Kasumi-1 (cell line): ENCODE data around the gene PHLDA2.

Experiments used
- DNase-seq, 2 experiments: peaks; one replicate each; lab custom pipeline; 2025; lab: John Stamatoyannopoulos, UW

Gene PHLDA2

DNA sequence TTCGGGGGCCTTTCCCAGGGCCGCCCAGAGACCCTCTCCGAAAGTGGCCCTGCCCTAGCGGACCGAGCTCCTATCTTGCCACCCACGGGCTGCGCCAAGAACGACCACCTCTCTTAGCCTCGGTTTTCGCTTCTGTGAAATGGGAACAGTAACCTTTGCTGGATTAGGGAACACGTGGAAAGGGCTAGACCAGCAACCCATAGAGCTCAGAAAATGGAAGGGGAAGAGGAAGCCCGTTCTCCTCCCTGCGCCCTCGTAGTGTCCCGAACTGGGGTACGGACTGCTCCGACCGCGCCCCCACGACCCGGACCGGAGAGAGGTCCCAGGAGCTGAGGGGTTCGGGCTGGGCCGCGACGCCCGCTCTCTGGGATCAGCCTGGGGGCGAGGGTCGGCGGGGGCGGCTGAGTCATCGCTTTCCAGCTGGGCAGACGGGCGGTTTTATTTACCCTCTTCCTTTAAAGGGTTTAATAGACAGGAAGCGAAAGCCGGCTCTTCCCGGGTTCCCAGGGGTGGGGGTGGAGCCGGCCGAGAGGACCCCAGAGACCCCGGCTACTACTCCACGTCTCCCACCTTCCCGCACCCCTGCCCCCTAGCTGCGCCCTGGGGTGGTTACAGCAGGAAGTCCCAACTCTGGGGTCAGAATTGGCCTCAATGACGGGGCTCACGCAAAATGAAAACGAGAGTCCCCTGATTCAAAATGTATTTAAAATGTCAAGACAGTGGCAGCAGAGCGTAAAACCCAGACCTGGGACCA lies 907 bp upstream of the PHLDA2 start:
- peak; percentile 22 to 30 for DNase-seq

DNA sequence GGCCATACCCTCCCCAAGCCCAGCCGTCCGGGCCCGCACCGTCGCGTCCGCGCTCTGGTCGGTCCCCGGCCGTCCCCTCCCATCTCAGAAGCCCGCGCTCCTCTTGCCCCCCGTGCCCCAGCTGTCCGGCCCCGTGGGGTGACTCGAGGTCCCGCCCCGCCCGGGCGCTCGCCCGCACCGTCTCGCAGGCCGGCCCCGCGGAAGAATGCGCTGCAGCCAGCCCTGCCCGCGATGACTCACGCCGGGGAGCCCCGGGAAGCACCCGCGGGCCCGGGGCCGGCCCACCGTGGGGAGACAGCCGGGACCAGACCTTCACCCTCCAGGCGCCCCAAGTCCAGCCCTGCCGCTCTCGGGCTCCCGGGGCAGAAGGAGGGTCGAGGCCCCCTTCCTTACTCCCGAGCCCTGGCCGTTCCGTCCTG lies 320 bp upstream of the PHLDA2 start:
- DNase-seq = no peak

DNA sequence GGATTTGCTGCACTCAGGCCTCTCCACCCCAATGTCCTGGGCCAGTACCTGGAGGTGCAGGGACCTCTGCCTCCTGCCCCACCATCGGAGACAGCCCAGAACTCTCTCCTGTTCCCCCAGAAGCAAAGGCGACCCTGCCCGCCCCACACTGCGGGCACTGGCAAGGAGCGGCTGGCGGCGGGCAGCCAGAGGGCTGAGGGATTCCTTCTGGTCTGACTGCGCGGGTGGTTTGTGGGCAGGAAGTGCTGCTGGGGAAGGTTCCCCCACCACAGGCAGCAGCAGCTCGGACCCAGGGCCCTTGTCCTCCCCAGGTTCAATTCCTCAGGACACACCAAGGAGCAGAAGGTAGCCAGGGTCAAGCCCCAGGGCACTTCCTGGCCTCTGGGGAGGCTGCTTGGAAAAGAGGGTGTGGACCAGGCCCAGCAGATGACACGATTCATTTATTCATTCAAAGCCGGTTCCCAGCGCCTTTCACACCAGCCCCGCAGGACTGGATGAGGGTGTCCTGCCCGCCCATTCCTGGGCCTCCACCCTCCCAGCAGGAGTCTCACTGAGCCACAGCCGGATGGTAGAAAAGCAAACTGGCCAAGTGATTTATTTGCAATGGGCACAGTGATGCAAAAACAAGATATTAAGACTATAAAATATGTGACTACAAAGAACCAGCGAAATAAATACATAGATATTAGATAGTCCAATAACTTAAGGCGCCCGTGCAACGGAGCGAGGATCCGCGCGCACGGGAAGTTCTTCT lies 1.2 kb downstream of the PHLDA2 start:
- no peak for DNase-seq

DNA sequence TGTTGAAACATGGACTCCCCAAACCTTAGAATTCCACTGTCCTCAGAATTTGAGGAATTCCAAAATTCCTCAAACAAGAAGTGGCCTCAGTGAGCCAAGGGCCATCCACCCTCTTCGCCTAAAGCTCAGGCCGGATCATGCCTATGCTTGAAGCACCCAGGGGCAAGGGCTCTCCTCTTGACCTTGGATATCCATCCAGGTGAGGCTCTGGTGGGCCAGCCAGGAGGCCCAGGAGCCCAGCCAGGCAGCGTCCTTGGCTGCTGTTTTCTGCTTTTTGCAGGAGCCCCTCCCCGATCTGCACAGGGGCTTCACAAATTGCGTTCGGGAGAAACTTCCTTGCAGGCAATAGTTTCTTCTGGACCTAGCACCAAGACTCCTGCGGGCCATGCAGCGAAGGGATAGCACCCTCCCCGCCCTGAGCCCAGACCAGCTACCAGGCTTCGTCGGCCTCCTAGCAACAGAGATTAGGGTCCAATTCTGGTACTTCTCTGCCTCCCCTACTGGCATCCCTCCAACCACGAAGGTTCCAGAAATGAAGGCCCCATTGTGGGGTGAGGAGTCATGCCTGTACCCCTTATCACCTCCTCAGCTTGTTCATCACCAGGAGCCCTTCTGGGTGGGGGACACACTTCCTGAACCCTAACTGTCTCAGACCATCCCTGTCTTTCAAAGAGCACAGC lies 2.0 kb downstream of the PHLDA2 start:
- no peak for DNase-seq

DNA sequence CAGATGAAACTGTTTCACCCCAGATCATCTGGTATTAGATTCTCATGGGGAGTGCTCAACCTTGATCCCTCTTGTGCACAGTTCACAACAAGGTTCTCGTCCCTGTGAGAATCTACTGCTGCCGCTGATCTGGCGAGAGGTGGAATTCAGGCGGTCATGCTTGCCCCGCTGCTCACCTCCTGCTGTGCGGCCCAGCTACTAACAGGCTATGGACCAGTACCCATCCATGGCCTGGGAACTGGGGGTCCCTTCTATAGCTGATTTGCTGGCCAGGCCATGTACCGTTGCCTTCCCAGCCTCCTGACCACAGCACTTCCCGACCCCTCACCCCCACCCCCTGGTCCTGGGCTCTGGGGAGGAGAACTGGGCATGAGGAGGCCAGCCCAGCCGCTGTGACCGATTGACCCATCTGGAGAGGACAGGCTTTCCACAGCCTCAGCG lies 2.6 kb downstream of the PHLDA2 start:
- DNase-seq = no peak

DNA sequence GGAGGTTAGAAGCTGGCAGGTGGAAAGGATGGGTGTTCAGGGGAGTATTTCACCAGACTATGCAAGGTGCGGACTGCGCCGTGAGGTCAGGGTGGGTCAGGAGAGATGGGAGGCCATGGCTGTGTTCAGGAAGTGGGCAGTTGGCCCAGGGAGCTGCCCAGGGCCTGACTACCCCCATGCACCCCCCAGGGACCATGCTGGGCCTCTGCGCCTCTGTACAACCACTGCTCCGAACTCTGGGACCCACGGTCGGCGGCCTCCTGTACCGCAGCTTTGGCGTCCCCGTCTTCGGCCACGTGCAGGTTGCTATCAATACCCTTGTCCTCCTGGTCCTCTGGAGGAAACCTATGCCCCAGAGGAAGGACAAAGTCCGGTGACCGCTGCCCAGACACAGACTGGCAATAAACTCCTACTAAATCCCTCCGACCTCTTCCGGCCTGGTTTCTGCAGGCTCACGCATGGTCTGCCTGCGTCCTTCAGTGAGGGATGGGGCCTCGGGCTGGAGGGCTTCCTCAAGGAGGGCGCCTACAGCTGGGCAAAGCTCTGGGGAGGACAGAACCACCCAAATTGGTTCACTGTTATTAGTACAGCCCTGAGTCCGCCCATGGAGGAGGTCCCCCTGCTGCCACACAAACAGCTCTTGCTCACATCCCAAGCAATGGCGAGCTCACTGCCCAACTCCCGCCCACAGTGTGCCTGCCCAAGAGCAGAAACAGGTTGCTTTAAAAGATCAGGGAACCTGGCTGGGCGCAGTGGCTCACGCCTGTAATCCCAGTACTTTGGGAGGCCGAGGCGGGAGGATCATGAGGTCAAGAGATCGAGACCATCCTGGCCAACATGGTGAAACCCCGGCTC lies 4.2 kb downstream of the PHLDA2 start:
- no peak for DNase-seq

DNA sequence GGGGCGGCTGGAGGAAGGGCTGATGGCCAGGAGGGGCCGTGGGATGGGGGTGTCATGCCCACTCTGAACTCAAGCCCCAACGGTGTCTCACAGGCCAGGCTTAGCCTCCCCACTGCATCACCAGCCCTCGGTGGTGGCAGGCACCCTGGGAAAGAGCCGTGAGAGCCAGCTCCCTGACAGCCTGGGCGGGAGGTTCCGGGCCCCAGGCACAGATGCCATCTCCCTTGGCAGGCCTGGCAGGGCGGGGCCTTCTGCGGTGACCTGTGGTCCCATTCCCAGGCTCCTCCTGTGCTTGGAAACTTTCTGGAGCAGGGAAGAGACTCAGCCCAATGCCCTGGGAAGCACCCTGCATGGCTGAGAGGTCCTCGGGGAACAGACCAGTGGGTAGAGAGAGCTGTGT lies 4.8 kb downstream of the PHLDA2 start:
- no peak for DNase-seq

DNA sequence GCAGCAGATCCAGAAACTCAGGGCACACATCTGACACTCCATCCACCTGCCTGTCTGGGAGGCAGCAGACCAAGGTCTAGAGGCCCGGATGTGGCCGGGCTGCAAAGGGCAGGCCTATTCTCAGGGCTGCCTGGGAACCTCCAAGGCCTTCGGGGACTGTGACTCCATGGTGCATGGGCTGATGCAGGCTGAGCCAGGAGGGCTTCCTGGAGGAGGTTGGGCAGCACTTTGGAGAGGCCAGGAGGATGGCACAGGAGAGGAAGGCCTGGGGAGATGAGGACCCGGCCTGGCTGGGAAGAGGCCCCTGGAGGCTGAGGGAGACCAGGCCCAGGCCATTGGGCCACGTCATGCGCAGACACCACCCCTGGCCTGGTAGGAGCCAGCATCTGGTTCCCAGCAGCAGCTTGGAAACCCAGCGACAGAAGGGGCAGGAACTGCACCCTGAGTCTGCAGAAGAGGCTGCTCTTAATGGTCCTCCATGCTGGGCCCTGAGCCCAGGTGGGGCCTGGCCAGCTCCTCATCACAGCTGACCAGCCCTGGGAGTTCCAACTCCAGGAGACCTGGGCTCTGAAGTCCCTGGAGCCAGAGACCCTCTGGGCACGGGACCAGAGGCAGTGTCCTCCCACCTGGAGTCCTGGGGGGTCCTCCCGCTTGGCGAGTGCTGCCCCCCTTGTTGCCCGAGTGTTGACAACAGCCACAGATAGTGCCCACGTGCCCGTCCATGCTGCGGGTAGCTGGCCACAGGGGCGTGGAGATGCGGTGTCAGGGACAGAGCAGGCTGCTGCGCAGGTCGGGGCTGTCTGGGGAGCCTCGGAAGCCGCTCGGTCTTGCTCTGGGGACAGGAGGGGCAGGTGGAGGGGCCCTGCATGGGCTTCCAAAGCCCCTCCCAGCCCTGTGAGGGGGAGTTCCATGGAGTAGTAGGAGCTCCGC lies 5.5 kb downstream of the PHLDA2 start:
- DNase-seq = no peak

DNA sequence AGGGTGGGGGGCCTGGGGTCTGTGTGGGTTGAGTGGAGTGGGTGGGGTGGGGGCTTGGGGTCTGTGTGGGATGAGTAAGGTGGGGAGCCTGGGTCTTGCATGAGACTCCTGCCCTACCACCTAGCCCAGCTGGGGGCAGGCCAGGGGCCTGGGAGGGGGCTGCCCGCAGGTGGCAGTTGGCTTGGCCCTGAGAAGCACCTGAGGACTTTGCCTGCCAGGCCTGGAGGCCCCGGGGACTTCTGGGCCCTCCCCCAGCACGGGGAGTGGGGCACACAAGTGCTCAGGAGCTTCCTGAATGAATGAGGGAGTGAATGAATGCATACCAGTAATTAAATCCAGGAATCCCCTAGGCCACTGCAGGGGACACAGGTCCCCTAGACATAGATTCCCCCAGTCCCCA lies 6.6 kb downstream of the PHLDA2 start:
- DNase-seq = no peak

DNA sequence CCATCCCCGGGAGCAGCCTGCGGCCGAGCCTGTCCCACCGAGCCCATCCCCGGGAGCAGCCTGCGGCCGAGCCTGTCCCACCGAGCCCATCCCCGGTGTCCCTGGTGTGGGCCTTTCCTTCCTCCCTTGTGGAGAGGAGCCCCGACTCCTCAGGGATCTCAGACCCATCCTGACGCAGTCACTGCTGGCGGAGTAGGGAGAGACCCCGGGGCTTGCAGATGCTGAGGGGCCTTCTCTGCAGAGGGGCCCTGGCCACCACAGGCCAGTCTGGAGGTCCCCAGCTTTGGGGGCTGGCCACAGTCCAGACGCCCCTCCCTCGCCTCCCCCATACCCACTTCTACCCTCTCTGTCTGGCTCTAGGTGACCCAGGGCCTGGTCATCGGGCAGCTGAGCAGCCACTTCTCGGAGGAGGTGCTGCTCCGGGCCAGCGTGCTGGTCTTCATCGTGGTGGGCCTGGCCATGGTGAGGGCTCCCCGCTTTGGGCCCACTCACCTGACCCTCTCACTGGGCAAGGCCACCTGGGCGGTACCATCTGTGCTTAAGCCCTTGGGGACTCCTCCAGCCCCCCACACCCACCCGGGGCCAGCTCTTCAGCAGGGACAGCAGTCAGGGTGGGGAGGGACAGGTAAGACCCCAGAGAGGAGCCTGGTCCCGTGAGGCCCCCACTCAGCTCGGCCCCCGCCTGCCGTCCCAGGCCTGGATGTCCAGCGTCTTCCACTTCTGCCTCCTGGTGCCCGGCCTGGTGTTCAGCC lies 7.3 kb downstream of the PHLDA2 start:
- no peak for DNase-seq

DNA sequence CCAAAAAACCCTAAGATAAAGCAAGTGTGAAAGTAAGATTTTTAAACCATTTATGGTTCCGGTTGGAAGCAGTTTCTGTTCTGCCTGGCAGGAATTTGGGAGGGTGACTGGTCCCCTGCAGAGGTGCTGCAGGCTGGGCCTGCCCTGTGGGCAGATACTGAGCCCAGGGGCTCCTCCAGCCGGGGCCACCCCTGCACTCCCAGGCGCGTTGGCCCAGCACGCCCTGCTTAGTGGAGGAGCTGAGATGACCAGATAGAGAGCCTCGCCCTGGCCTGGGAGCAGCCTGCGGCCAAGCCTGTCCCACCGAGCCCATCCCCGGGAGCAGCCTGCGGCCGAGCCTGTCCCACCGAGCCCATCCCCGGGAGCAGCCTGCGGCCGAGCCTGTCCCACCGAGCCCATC lies 8.0 kb downstream of the PHLDA2 start:
- no peak for DNase-seq

DNA sequence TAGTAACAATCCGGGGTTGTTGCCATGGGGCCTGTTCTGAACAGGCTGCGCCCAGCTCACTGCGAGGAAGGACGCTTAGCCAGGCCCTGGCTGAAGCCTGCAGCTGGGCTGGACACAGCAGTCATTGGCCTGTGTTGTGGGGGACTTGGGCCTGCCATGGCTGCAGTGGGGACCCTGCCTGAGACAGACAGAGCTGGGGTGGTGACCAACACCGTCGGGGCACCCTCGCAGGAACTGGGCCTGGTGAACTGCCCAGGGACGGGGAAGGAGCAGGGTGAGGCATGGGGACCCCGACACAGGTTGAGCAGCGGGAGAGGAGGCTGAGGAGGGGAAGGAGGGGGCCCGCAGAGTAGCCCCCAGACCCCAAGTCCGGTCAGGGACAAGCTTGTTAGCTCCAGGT lies 8.9 kb downstream of the PHLDA2 start:
- DNase-seq = no peak

DNA sequence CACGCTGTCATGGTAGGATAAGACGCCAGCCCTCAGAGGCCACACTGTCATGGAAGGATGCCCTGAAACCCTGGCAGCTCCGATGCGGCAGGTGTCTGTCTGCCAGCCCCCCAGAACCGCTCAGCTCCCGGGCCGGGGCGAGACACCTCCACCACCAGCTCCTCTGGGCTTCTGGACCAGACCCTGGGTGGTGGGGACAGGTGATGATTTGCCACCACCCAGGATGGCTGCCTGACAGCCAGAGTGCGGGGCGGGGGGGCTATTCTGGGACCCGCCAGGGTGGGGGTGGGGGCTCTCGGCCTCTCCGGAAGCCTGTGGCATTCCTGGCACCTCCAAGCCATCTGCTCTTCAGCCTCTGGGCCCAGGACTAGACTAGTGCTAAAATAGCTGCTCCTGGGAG lies 9.4 kb downstream of the PHLDA2 start:
- no peak for DNase-seq

DNA sequence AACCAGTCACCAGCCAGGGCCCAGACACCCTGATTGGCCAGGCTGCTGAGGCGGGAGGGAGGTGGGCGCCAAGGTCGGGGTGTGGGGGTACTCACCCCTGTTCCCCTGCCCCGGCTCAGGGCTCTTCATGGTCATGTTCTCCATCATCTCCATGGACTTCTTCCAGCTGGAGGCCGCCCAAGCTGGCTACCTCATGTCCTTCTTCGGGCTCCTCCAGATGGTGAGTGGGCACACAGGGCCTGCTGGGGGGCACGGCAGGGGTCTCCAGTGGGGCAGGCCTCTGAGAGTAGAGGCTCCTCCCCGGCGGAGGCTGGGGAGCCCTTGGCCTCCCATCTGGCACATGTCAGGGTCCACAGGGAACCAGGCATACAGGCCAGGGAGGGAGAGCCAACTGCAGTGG lies 10.0 kb downstream of the PHLDA2 start:
- DNase-seq = no peak

DNA sequence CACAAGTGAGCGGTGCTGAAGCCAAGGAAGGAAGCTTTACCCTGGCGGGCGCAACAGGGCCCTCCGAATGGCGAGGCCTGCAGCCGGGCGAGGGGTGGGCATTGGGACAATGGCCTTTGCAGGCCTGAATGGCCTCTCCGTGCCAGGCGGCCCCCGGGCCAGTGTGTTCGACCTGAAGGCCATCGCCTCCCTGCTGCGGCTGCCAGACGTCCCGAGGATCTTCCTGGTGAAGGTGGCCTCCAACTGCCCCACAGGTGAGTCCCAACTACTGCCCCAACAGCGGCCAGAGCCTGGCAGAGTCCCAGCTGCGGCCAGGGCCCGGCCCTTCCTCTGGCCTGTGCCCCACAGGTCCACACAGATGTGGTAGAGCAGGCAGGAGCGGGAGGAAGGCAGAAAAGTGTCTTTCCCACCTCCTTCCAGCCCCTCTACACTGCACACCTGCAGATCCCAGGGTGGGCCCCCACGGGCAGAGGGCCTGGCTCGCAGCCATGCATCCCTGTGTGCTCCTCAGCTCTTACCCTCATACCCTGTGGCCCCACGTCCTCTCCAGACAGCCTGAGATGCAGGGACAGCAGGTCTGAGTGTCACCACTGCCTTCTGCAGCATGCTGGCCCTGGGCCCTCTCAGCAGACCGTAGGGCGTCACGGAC lies 11.3 kb downstream of the PHLDA2 start:
- DNase-seq = no peak

DNA sequence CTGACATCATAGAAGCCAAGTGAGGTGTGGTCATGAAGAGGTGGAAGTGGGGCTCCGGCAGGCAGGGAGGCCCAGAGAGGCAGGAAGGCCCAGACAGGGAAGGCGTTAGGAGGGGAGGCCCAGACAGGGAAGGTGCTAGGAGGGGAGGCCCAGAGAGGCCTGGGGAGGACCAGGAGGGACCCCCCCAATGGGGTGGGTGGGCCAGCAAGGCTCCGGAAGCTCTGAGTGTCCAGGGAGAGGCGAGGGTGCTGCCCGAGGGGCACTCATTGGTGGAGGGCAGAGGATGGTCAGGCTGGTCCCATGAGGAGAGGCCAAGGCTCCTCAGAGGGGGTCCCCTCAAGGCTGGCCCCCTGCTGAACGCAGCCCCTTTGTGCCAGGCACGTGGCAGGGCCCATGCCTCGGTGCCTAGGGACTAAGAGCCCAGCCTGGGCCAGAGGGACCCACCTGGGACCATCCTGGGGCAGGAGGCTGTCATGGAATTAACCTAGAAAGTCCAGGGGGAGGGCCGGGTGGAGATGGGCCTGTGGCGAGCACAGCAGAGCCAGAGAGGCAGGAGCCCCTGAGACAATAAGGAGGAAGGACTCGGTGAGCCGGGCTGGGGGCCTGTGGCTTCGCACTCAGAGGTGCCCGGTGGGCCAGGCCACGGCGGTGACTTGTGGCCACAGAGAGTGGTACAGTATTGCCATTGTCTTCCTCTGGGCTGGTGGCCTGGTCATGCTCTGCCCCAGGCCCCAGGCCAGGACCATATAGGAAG lies 12.2 kb downstream of the PHLDA2 start:
- DNase-seq = no peak

DNA sequence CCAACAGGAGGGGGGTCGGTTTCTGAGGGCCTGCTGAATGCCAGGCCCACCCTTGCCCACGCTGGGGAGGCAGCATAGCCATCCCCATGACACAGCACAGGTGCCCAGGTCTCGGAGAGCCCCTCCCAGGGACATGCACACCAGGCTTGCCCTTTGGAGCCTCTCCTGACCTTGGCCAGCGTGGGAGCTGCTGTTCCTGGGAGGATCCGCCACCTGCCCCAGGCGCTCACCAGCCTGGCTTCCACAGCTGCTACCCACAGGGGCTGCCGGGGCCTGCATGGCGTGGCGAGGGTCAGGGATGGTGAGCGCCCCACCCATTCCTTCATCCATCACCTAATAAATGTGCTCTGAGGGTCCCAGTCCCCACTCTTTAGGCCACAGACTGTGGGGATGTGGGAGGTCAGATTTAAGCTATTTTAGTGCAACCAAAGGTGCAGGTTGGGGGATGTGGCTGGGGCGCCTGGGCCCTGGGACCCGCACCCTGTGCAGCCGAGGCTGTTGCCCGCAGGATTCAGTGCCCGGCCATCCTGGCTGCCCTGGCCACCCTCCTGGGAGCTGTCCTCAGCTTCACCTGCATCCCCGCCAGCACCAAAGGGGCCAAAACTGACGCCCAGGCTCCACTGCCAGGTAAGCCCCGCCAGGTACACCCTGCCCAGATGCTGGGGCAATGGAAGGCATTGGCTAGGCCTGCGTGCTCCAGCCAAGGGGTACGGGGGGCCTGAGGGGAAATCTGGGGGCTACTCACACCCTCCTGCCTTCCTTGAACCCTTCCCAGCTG lies 12.9 kb downstream of the PHLDA2 start:
- DNase-seq = no peak

DNA sequence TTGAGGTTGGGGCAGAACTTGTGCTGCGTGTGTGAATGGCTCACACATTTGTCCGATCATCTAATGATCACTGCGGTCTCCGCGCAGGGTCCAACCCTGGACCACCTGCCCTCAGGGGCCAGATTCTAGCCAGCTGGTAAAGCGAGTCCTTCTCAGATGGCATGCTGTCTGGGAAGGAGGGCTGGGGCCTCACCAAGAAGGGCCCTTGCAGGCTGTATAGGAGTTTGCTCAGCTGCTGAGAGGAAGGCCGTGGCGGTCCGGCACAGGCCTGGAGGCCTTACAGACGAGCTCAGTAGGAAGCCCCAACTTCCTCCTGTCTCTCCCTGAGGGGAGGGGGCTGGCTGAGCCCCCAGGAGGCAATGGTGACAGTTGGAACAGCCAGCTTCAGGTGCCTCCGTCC lies 13.7 kb downstream of the PHLDA2 start:
- no peak for DNase-seq
